Stomach (tissue), 9 donors: Measurements from ENCODE around the gene TINAGL1. TPM values are rescaled to one million over a fixed set of nuclear protein-coding genes. Genes with fewer than 3 reads are reported as not detected.

ENCODE experiments used
- DNase-seq, 2 donors: peaks; one replicate each; pipeline versions ENCODE4 v3.0.0 to v3.0.0-alpha.2; 2013 to 2019
- H3K27ac ChIP-seq, 5 donors: fragments of 200-600 bp in 4 of 5; sonication (generic) in 4 of 5; one replicate each; pipeline ENCODE4 v1.5.1; 2013 to 2019; ENCODE audit warnings: mild to moderate bottlenecking in 1 of 5, moderate library complexity in 1 of 5
- H3K27me3 ChIP-seq, 3 donors: fragments of 200-600 bp; sonication (generic); one replicate each; pipeline ENCODE4 v1.5.1; 2017 to 2019; ENCODE audit warnings: mixed run types in 1 of 3
- H3K36me3 ChIP-seq, 4 donors: fragments of 200-600 bp; sonication (generic); 1 replicate in 3 of 4; 2 replicates in 1 of 4; pipeline ENCODE4 v1.5.1; 2016 to 2019
- H3K4me1 ChIP-seq, 4 donors: fragments of 200-600 bp; sonication (generic); one replicate each; pipeline ENCODE4 v1.5.1; 2016 to 2019
- H3K4me3 ChIP-seq, 4 donors: fragments of 200-600 bp; sonication (generic) in 3 of 4; one replicate each; pipeline ENCODE4 v1.5.1; 2016 to 2019; ENCODE audit warnings: mild to moderate bottlenecking in 1 of 4
- H3K9me3 ChIP-seq, 4 donors: fragments of 200-600 bp; sonication (generic); one replicate each; pipeline ENCODE4 v1.5.1; 2016 to 2019
- EP300 ChIP-seq: sonication (generic); formaldehyde crosslinking; IDR thresholded peaks from one replicate; pipeline ENCODE4 v1.6.1; 2017; ENCODE audit warnings: antibody characterized with exemption
- POLR2A ChIP-seq, 4 donors: fragments of 450-650 bp; IDR thresholded peaks; one replicate each; pipeline ENCODE4 v1.6.1; 2016; ENCODE audit warnings: antibody characterized with exemption in 4 of 4, control low read depth in 2 of 4, mild to moderate bottlenecking in 1 of 4, moderate library complexity in 1 of 4
- POLR2AphosphoS5 ChIP-seq, 3 donors: sonication (generic); formaldehyde crosslinking; IDR thresholded peaks; one replicate each; pipeline ENCODE4 v1.6.1; 2016; ENCODE audit warnings: antibody characterized with exemption in 3 of 3
- WGBS, 5 donors: extraction: QIAGEN DNeasy Blood & Tissue Kit in 3 of 5; methylation state at CpG; one replicate each; pipeline versions ENCODE4 v1.1.5 to v1.1.7; 2013 to 2018; 5-methylcytosine and 5-hydroxymethylcytosine counted together
- intact Hi-C: fragments of 100-400 bp; cut with DNase I; formaldehyde crosslinking; loops from one replicate; pipeline ENCODE4 v1.15.1; 2023; ENCODE audit warnings: low total_unique reads
- polyA plus RNA-seq, 3 donors: library from polyadenylated mRNA; stranded (reverse); fragments of 200-250 nt; gene quantifications; one replicate each; pipeline ENCODE4 v1.2.3, GENCODE V29; 2013
- total RNA-seq, 5 donors: library from RNA; depleted of rRNA; stranded (reverse); fragments of >200 nt; gene quantifications; one replicate each; pipeline versions ENCODE4 v1.1.0 to v1.2.3, GENCODE V29; 2014 to 2016
- TF ChIP-seq, protein P1 (sequence below), 7 experiments: fragments of 450-650 bp in 4 of 7; fragments of 200-600 bp in 3 of 7; sonication (generic) in 3 of 7; IDR thresholded peaks; one replicate each; pipeline ENCODE4 v1.5.1; 2016 to 2019; ENCODE audit warnings: antibody characterized with exemption in 7 of 7, control low read depth in 2 of 7, mild to moderate bottlenecking in 1 of 7
- donor health status: healthy with polysubstance abuse.
- donor health status: Bipolar disorder and iron deficiency.
- donor health status: healthy.

TINAGL1 gene
- total and polyA plus RNA-seq, 8 donors, result 17.9 to 691 (median 124) TPM

DNA sequence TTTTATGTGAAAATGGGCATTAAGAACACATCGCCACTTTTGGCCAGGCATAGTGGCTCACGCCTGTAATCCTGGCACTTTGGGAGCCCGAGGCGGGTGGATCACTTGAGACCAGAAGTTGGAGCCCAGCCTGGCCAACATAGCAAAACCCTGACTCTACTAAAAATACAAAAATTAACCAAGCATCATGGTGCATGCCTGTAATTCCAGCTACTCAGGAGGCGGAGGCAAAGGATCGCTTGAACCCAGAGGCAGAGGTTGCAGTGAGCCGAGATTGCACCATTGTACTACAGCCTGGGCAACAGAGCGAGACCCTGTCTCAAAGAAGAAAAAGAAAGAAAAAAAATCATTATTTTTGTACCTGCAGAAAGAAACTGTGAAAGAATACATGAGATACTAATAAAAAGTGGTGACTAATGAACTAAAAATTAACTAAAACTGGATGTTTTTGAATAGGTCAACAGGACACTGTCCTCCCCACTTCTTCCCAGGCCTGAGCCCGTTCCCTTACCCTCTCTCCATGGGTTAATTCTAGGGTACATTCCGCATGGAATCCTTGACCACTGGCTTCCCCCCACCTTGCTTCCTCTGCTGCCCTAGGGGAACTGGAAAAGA, 8.3 kb upstream of the TINAGL1 start:
- intact Hi-C loops, result no loop called here
- no peak overlapping the region for H3K27ac ChIP-seq
- H3K36me3 ChIP-seq, result no peaks in the 10 kb centered on the region
- H3K27me3 ChIP-seq, result peaks cover 0 to under 1% (median 0%) of the 10 kb centered on the region in 3 donors
- WGBS, 5 donors, result 76 to 91% (median 81%) methylated on average over 10 of the region's 10 CpGs
- no peak for TF ChIP-seq EP300
- TF ChIP-seq POLR2AphosphoS5 (IDR thresholded peaks at IDR 0.05), result no peak
- TF ChIP-seq, protein P1, sequence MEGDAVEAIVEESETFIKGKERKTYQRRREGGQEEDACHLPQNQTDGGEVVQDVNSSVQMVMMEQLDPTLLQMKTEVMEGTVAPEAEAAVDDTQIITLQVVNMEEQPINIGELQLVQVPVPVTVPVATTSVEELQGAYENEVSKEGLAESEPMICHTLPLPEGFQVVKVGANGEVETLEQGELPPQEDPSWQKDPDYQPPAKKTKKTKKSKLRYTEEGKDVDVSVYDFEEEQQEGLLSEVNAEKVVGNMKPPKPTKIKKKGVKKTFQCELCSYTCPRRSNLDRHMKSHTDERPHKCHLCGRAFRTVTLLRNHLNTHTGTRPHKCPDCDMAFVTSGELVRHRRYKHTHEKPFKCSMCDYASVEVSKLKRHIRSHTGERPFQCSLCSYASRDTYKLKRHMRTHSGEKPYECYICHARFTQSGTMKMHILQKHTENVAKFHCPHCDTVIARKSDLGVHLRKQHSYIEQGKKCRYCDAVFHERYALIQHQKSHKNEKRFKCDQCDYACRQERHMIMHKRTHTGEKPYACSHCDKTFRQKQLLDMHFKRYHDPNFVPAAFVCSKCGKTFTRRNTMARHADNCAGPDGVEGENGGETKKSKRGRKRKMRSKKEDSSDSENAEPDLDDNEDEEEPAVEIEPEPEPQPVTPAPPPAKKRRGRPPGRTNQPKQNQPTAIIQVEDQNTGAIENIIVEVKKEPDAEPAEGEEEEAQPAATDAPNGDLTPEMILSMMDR (IDR thresholded peaks at IDR 0.05), result no peak
- TF ChIP-seq POLR2A (IDR thresholded peaks at IDR 0.05), result no peak
- H3K4me3 ChIP-seq, result no peak overlapping the region
- no peak for DNase-seq
- H3K4me1 ChIP-seq, result peaks cover 9 to 28% (median 15%) of the 10 kb centered on the region in 4 donors
- no peaks in the 10 kb centered on the region for H3K9me3 ChIP-seq

- WGBS, 5 donors, result 38 to 64% (median 53%) methylated on average over 8 to 11 of the region's 11 CpGs
- Histone ChIP-seq H3K9me3 (no peaks in the 10 kb centered on the region), H3K4me1 (peaks cover 19 to 35% (median 22%) of the 10 kb centered on the region in 4 donors), H3K36me3 (no peaks in the 10 kb centered on the region), H3K27me3 (no peaks in the 10 kb centered on the region), H3K27ac (no peak overlapping the region), H3K4me3 (no peak overlapping the region)
- intact Hi-C loops, result no loop called here
- DNase-seq, result peak in 1 of 2 donors; percentile 67
- TF ChIP-seq, protein P1 (IDR thresholded peaks at IDR 0.05), result no peak
Measured at GRCh38 chr1:31568895-31569595, 7.3 kb upstream of the TINAGL1 start.

DNA sequence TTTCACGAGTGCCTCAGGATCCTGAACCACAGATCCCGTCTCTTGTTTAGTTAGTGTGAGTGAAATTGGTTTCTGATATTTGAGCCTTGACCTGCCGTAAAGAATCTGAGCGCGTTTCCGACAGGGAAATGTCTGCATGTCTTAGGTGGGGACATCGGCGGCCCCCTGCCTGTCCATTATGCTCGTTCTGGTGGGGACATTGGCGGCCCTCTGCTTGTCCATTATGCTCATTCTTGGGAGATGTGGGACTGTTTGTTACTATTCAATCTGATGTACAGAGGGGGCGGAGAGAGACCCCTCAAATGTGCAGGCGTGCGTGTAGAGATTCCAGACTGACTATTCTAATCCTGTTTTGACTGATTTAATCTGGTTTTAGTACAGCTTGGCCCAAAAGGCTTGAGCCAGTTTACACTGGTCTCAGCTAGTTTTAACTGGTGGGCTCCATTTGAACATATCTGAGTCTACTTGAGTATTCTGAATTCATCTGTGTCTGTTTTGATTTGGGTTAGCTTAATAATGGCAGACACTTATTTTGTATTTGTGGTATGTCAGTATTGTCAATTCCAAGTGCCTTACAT, 6.6 kb upstream of the TINAGL1 start:
- WGBS, 5 donors, result 75 to 84% (median 82%) methylated on average over 13 of the region's 13 CpGs
- DNase-seq, result no peak
- TF ChIP-seq POLR2A (IDR thresholded peaks at IDR 0.05) (no peak), EP300 (no peak), POLR2AphosphoS5 (IDR thresholded peaks at IDR 0.05) (no peak)
- TF ChIP-seq, protein P1 (IDR thresholded peaks at IDR 0.05), result no peak
- Histone ChIP-seq H3K36me3 (no peaks in the 10 kb centered on the region), H3K4me1 (peaks cover 21 to 35% (median 24%) of the 10 kb centered on the region in 4 donors), H3K27me3 (no peaks in the 10 kb centered on the region), H3K9me3 (no peaks in the 10 kb centered on the region), H3K4me3 (no peak overlapping the region), H3K27ac (no peak overlapping the region)
- intact Hi-C loops, result no loop called here

- TF ChIP-seq, protein P1 (IDR thresholded peaks at IDR 0.05), result no peak
- TF ChIP-seq POLR2A (IDR thresholded peaks at IDR 0.05) (no peak), POLR2AphosphoS5 (IDR thresholded peaks at IDR 0.05) (no peak), EP300 (no peak)
Measured at GRCh38 chr1:31570228-31570627, 6.1 kb upstream of the TINAGL1 start.

More at GRCh38 chr1:31570228-31570627, 6.1 kb upstream of the TINAGL1 start:
- Histone ChIP-seq H3K27ac (no peak overlapping the region), H3K36me3 (no peaks in the 10 kb centered on the region), H3K27me3 (no peaks in the 10 kb centered on the region), H3K4me3 (no peak overlapping the region), H3K9me3 (no peaks in the 10 kb centered on the region), H3K4me1 (peaks cover 27 to 38% (median 28%) of the 10 kb centered on the region in 4 donors)
- intact Hi-C loops, result no loop called here
- 86 to 97% (median 90%) methylated on average over 7 to 11 of the region's 11 CpGs for WGBS, 5 donors
- no peak for DNase-seq
